Brain microvascular endothelial cell (primary cell): Measurements from ENCODE around the gene RAPGEF6.

Experiments used
- DNase-seq: peaks from one replicate; pipeline ENCODE4 v3.0.0-alpha.2; 2020
- H3K27ac ChIP-seq: fragments of 250-450 bp; sonication (Bioruptor Pico); 2 replicates; pipeline ENCODE4 v1.5.1; 2020; ENCODE audit warnings: mild to moderate bottlenecking, moderate library complexity
- H3K27me3 ChIP-seq: fragments of 250-450 bp; sonication (Bioruptor Pico); replicated peaks from 2 replicates; pipeline ENCODE4 v1.5.1; 2020; ENCODE audit warnings: mild to moderate bottlenecking
- H3K36me3 ChIP-seq: fragments of 250-450 bp; sonication (Bioruptor Pico); replicated peaks from 2 replicates; pipeline ENCODE4 v1.5.1; 2020; ENCODE audit warnings: mild to moderate bottlenecking
- H3K4me3 ChIP-seq: 2 replicates; pipeline ENCODE4 v1.5.1; 2011; ENCODE audit warnings: low read depth, mild to moderate bottlenecking, control low read depth, low read length, moderate library complexity
- in situ Hi-C: cut with HindIII; loops from 2 replicates; pipeline ENCODE4 v1.10.0; 2017; ENCODE audit warnings: low sequenced_read_pairs, low pct_ligation_motif_present
- TF ChIP-seq, protein P1 (sequence below): IDR thresholded peaks from 2 replicates; pipeline ENCODE4 v1.5.1; 2011; ENCODE audit warnings: low read depth, mild to moderate bottlenecking, moderate library complexity, low read length, control low read depth, inconsistent platforms; ENCODE audit errors: missing control alignments

RAPGEF6 gene

DNA sequence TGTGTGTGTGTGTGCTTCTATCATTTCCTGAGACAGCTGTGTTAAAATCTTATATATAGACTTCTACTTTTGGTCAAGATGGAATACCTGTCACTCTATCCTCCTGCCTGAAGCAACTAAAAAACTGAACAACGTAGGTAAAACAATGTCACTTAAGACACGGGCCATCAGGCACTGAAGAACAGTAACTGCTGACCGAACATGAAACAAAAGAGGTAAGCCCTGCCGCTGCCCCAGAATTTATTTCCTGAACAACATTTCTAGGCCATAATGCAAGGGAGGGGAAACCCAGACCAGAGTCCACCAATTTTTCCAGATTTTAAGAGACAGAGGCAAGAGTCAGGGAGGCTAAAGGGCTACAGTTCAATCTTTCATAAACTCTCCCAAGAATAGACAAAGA is 215.2 kb downstream of the RAPGEF6 start:
- in situ Hi-C loops = no loop called here
- Histone ChIP-seq H3K4me3 (no peak overlapping the region), H3K36me3 (no peaks in the 10 kb centered on the region), H3K27me3 (no peaks in the 10 kb centered on the region), H3K27ac (no peak overlapping the region)
- DNase-seq = no peak
- TF ChIP-seq, protein P1, sequence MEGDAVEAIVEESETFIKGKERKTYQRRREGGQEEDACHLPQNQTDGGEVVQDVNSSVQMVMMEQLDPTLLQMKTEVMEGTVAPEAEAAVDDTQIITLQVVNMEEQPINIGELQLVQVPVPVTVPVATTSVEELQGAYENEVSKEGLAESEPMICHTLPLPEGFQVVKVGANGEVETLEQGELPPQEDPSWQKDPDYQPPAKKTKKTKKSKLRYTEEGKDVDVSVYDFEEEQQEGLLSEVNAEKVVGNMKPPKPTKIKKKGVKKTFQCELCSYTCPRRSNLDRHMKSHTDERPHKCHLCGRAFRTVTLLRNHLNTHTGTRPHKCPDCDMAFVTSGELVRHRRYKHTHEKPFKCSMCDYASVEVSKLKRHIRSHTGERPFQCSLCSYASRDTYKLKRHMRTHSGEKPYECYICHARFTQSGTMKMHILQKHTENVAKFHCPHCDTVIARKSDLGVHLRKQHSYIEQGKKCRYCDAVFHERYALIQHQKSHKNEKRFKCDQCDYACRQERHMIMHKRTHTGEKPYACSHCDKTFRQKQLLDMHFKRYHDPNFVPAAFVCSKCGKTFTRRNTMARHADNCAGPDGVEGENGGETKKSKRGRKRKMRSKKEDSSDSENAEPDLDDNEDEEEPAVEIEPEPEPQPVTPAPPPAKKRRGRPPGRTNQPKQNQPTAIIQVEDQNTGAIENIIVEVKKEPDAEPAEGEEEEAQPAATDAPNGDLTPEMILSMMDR = no peak

DNA sequence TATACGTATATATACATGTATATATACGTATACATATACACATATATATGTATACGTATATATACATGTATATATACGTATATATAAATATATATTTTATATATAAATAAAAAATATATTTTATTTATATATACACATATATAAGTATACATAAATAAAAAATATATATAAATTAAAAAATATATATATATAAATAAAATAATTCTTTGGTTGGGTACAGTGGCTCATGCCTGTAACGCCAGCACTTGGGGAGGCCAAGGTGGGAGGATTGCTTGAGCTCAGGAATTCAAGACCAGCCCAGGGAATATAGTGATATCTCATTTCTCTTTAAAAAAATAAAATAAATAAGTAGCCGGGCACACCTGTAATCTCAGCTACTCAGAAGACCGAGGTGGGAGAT is 216.2 kb downstream of the RAPGEF6 start:
- H3K4me3 ChIP-seq = no peak overlapping the region
- H3K36me3 ChIP-seq = no peaks in the 10 kb centered on the region
- no peaks in the 10 kb centered on the region for H3K27me3 ChIP-seq
- in situ Hi-C loops = no loop called here
- TF ChIP-seq, protein P1 = no peak
- no peak for DNase-seq
- H3K27ac ChIP-seq = no peak overlapping the region

DNA sequence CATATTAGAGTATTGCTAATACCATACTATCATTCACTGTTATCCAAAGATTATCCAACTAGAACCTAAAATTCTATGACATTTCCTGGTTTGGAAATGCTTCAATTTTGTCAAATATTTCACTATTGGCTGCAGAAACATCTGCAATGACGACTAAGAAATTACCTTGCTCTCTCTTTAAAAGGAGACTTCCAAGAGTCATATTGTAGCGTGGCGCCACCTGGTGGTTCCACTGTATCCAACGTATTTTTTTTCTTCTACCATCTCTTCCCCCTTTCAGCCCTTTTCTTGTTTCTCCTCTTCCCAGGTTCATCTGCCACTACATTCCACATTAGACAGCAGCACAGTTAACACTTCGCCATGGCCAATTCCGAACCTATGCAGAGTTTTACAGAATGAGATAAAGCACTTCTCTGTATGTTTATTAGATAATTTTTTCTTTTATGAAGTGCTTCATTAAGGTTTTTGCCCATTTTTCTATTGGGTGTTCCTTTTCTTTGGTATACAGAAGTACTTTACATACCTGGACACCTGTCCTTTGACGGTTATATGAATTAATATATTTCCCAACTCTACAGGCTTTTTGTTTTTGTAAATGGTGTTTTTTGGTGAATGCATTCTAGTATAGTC is 217.7 kb downstream of the RAPGEF6 start:
- in situ Hi-C loops = no loop called here
- Histone ChIP-seq H3K27ac (no peak overlapping the region), H3K36me3 (no peaks in the 10 kb centered on the region), H3K27me3 (no peaks in the 10 kb centered on the region), H3K4me3 (no peak overlapping the region)
- TF ChIP-seq, protein P1 = peak; percentile 79
- DNase-seq = peak; percentile 68

DNA sequence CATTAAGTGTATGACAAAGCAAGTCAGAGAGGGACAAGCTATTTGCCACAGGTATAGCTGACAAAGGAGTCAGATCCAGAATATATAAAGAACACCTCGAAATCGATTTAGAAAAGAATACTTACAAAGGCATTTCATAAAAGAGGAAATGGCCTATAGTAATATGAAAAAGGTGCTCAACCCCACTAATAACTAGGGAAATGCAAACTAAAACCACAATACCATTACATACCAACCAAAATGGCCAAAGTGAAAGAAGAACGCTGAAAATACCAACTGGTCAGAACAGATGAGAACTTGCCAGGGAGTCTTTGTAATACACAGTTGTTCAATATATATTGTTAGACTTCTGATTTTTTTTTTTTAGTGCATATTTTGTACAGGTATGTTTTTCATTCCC is 218.3 kb downstream of the RAPGEF6 start:
- Histone ChIP-seq H3K27me3 (no peaks in the 10 kb centered on the region), H3K4me3 (no peak overlapping the region), H3K36me3 (no peaks in the 10 kb centered on the region), H3K27ac (no peak overlapping the region)
- no peak for DNase-seq
- TF ChIP-seq, protein P1 = no peak
- in situ Hi-C loops = no loop called here

DNA sequence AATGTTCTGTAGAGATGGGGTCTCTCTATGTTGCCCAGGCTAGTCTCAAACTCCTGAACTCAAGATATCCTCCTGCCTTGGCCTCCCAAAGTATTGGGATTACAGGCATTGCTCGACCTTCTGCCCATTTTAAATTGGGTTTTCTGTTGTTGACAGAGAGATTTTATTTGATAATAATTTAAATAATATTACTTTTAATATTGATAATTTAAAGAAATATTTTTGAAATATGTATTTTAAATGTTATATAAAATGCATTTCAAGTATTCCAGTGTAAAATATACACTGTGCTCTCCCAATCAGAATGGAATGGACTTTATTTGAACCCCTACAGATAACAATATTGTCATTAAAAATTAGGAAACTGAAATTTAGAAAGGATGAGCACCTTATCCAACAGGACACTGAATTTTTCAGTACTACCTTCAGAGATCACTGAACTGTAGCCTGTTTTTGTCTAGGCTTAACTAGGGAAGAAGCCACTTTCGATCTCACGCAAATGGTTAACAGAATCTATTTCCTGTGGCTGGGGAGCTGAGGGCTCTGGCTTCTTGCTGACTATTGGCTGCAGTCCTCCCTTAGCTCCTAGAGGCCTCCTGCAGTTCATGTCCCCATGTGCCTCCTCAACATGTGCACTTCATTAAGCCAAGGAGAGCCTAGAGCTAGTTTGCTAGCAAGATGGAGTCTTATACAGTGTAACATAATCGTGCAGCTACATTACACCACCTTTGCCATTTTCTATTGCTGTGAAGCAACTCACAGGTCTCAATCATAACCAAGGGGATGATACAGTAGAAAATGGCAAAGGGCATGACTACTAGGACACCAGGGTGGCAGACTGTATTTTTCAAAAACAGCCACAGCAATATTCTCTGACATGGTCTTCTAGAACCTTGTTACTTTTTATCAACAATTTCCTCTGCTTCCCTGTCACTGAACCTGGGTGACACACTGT is 221.1 kb downstream of the RAPGEF6 start:
- Histone ChIP-seq H3K4me3 (no peak overlapping the region), H3K27me3 (no peaks in the 10 kb centered on the region), H3K27ac (no peak overlapping the region), H3K36me3 (no peaks in the 10 kb centered on the region)
- no peak for DNase-seq
- in situ Hi-C loops = no loop called here
- TF ChIP-seq, protein P1 = no peak
